IMR-90 (cell line): Measurements from ENCODE around the gene NUP42. TPM values are rescaled to one million over a fixed set of nuclear protein-coding genes. Genes with fewer than 3 reads are reported as not detected.

Experiments used
- ATAC-seq: fragments of 200-7000 bp; cut with Tn5 transposase; 2 replicates; pipeline ENCODE4 v1.9.1; 2020; ENCODE audit warnings: low read depth, mild to moderate bottlenecking, moderate library complexity
- BruUV-seq: library from RNA; stranded (reverse); fragments of 400-500 nt; replicated peaks from 2 replicates; lab custom pipeline; 2021; lab: Mats Ljungman, UMichigan
- CTCF ChIA-PET: fragments of 300-600 bp; formaldehyde crosslinking; extraction: SDS; loops from one replicate; lab custom pipeline; 2021; ENCODE audit warnings: antibody characterized with exemption; lab: Yijun Ruan, JAX
- POLR2A ChIA-PET: fragments of 300-600 bp; sonication (Branson Sonifier 250); formaldehyde crosslinking; loops from one replicate; lab custom pipeline; 2022; ENCODE audit warnings: antibody characterized with exemption; ENCODE audit not compliant: unreplicated experiment; lab: Charles Lee
- DNase-seq: peaks from one replicate; pipeline ENCODE4 v3.0.0; 2013
- H2AFZ ChIP-seq: replicated peaks from 2 replicates; pipeline ENCODE3; 2013; ENCODE audit warnings: low read length, mild to moderate bottlenecking; ENCODE audit not compliant: poor library complexity
- H2AK5ac ChIP-seq: 2 replicates; pipeline ENCODE4 v1.6.1; 2013; ENCODE audit warnings: low read depth, low read length, inconsistent platforms
- H2AK9ac ChIP-seq: replicated peaks from 2 replicates; pipeline ENCODE3; 2013; ENCODE audit warnings: mild to moderate bottlenecking, low read depth, low read length, moderate library complexity; ENCODE audit not compliant: poor library complexity
- H2BK120ac ChIP-seq: 2 replicates; pipeline ENCODE4 v1.6.1; 2013; ENCODE audit warnings: low read depth, low read length, inconsistent platforms
- H2BK15ac ChIP-seq: 3 replicates; pipeline ENCODE4 v1.6.1; 2013; ENCODE audit warnings: low read depth, low read length, inconsistent platforms
- H2BK20ac ChIP-seq: 2 replicates; pipeline ENCODE4 v1.6.1; 2013; ENCODE audit warnings: low read depth, mild to moderate bottlenecking, inconsistent platforms, low read length, moderate library complexity
- H2BK5ac ChIP-seq: 2 replicates; pipeline ENCODE4 v1.6.1; 2013; ENCODE audit warnings: mild to moderate bottlenecking, low read depth, low read length, inconsistent platforms; ENCODE audit not compliant: poor library complexity, severe bottlenecking
- H3K14ac ChIP-seq: replicated peaks from 2 replicates; pipeline ENCODE4 v1.6.1; 2013; ENCODE audit warnings: low read depth, low read length, inconsistent platforms
- H3K18ac ChIP-seq: 2 replicates; pipeline ENCODE4 v1.6.1; 2013; ENCODE audit warnings: low read depth, low read length, control low read depth
- H3K23ac ChIP-seq: 2 replicates; pipeline ENCODE4 v1.6.1; 2013; ENCODE audit warnings: low read depth, low read length, inconsistent platforms
- H3K27ac ChIP-seq: 2 replicates; pipeline ENCODE4 v1.5.1; 2013; ENCODE audit warnings: mild to moderate bottlenecking, control low read depth, low read length; ENCODE audit not compliant: insufficient read depth
- H3K27me3 ChIP-seq: 2 replicates; pipeline ENCODE4 v1.6.1; 2013; ENCODE audit warnings: low read length; ENCODE audit not compliant: control insufficient read depth, insufficient read depth
- H3K36me3 ChIP-seq: 2 replicates; pipeline ENCODE4 v1.6.1; 2013; ENCODE audit warnings: low read length, mixed read lengths; ENCODE audit not compliant: control insufficient read depth, insufficient read depth
- H3K4ac ChIP-seq: 2 replicates; pipeline ENCODE4 v1.6.1; 2013; ENCODE audit warnings: low read depth, low read length, inconsistent platforms
- H3K4me1 ChIP-seq: 2 replicates; pipeline ENCODE4 v1.6.1; 2013; ENCODE audit warnings: low read length, mixed read lengths; ENCODE audit not compliant: control insufficient read depth, insufficient read depth
- H3K4me2 ChIP-seq: 2 replicates; pipeline ENCODE4 v1.6.1; 2013; ENCODE audit warnings: low read depth, mild to moderate bottlenecking, control low read depth, low read length, moderate library complexity
- H3K4me3 ChIP-seq: 2 replicates; pipeline ENCODE4 v1.5.1; 2013; ENCODE audit warnings: low read depth, mild to moderate bottlenecking, control low read depth, low read length, moderate library complexity; ENCODE audit not compliant: insufficient read depth
- H3K56ac ChIP-seq: 2 replicates; pipeline ENCODE4 v1.6.1; 2013; ENCODE audit warnings: low read length, inconsistent platforms; ENCODE audit not compliant: insufficient read depth; ENCODE audit errors: extremely low read depth
- H3K79me1 ChIP-seq, 2 experiments: 2 replicates each; pipeline ENCODE4 v1.6.1; 2013; ENCODE audit warnings: low read length in 2 of 2, inconsistent platforms in 1 of 2, low read depth in 1 of 2
- H3K9ac ChIP-seq: 2 replicates; pipeline ENCODE4 v1.6.1; 2013; ENCODE audit warnings: low read depth, low read length, control low read depth
- H3K9me1 ChIP-seq: 2 replicates; pipeline ENCODE4 v1.6.1; 2013; ENCODE audit warnings: low read length, inconsistent platforms; ENCODE audit not compliant: insufficient read depth
- H3K9me3 ChIP-seq: 2 replicates; pipeline ENCODE4 v1.6.1; 2013; ENCODE audit warnings: low read length; ENCODE audit not compliant: control insufficient read depth, insufficient read depth
- H4K20me1 ChIP-seq: 2 replicates; pipeline ENCODE4 v1.6.1; 2013; ENCODE audit warnings: low read length, inconsistent platforms; ENCODE audit not compliant: insufficient read depth
- H4K5ac ChIP-seq: 2 replicates; pipeline ENCODE4 v1.6.1; 2013; ENCODE audit warnings: mild to moderate bottlenecking, low read depth, low read length, control low read depth
- H4K8ac ChIP-seq, 2 experiments: 2 replicates each; pipeline ENCODE4 v1.6.1; 2013; ENCODE audit warnings: low read depth in 2 of 2, low read length in 2 of 2, control low read depth in 1 of 2, inconsistent platforms in 1 of 2
- H4K91ac ChIP-seq: 2 replicates; pipeline ENCODE4 v1.6.1; 2013; ENCODE audit warnings: low read depth, low read length, inconsistent platforms; ENCODE audit not compliant: insufficient read depth
- BHLHE40 ChIP-seq: fragments of 150-350 bp; IDR thresholded peaks from 2 replicates; pipeline ENCODE4 v1.6.1; 2016; ENCODE audit warnings: mild to moderate bottlenecking, low read depth, low read length
- CEBPB ChIP-seq: IDR thresholded peaks from 2 replicates; pipeline ENCODE4 v1.6.1; 2012; ENCODE audit warnings: low read depth, low read length, improper control_type of control experiment
- CHD1 ChIP-seq: IDR thresholded peaks from 2 replicates; pipeline ENCODE4 v1.6.1; 2012; ENCODE audit warnings: low read depth, low read length, improper control_type of control experiment
- CTCF ChIP-seq: conservative IDR thresholded peaks from 2 replicates; pipeline ENCODE4 v1.5.1; 2012; ENCODE audit warnings: mild to moderate bottlenecking, low read depth, low read length, improper control_type of control experiment
- ELK1 ChIP-seq: fragments of 150-350 bp; IDR thresholded peaks from 2 replicates; pipeline ENCODE4 v1.6.1; 2016; ENCODE audit warnings: low read depth, mild to moderate bottlenecking, low read length, moderate library complexity, borderline replicate concordance
- FOS ChIP-seq: fragments of 150-350 bp; IDR thresholded peaks from 2 replicates; pipeline ENCODE4 v1.6.1; 2016; ENCODE audit warnings: low read depth, low read length
- MAFK ChIP-seq: IDR thresholded peaks from 2 replicates; pipeline ENCODE4 v1.6.1; 2012; ENCODE audit warnings: low read depth, low read length, improper control_type of control experiment
- MAZ ChIP-seq: IDR thresholded peaks from 2 replicates; pipeline ENCODE4 v1.6.1; 2012; ENCODE audit warnings: low read depth, mild to moderate bottlenecking, low read length, improper control_type of control experiment, moderate library complexity, borderline replicate concordance
- MXI1 ChIP-seq: IDR thresholded peaks from 2 replicates; pipeline ENCODE4 v1.6.1; 2012; ENCODE audit warnings: low read depth, mild to moderate bottlenecking, low read length, moderate library complexity, borderline replicate concordance
- NFE2L2 ChIP-seq: fragments of 150-350 bp; IDR thresholded peaks from 2 replicates; pipeline ENCODE4 v1.6.1; 2016; ENCODE audit warnings: low read depth, mild to moderate bottlenecking, low read length
- POLR2A ChIP-seq: IDR thresholded peaks from 2 replicates; pipeline ENCODE4 v1.6.1; 2012; ENCODE audit warnings: mild to moderate bottlenecking, low read depth, low read length
- RAD21 ChIP-seq: IDR thresholded peaks from 2 replicates; pipeline ENCODE4 v1.6.1; 2012; ENCODE audit warnings: low read length, improper control_type of control experiment
- RCOR1 ChIP-seq: IDR thresholded peaks from 2 replicates; pipeline ENCODE4 v1.6.1; 2012; ENCODE audit warnings: mild to moderate bottlenecking, low read length, improper control_type of control experiment; ENCODE audit not compliant: insufficient replicate concordance
- RFX5 ChIP-seq: IDR thresholded peaks from 2 replicates; pipeline ENCODE4 v1.8.0; 2012; ENCODE audit warnings: low read depth, mild to moderate bottlenecking, low read length, moderate library complexity
- SMC3 ChIP-seq: fragments of 150-350 bp; IDR thresholded peaks from 2 replicates; pipeline ENCODE4 v1.6.1; 2016; ENCODE audit warnings: low read depth, mild to moderate bottlenecking, antibody characterized with exemption, low read length, moderate library complexity
- USF2 ChIP-seq: fragments of 150-350 bp; IDR thresholded peaks from 2 replicates; pipeline ENCODE4 v1.6.1; 2017; ENCODE audit warnings: mild to moderate bottlenecking, antibody characterized with exemption, low read length, low read depth
- WGBS, 2 experiments: methylation state at CpG; one replicate each; pipeline versions ENCODE4 v1.1.5 to v1.1.7; 2013; ENCODE audit warnings: missing lambda C conversion rate in 2 of 2; ENCODE audit not compliant: insufficient read length in 1 of 2; ENCODE audit errors: extremely low coverage in 2 of 2; 5-methylcytosine and 5-hydroxymethylcytosine counted together
- dilution Hi-C: fragments of 300-500 bp; cut with HindIII; formaldehyde crosslinking; loops from one replicate; pipeline ENCODE4 v1.14.3; 2018; ENCODE audit warnings: low sequenced_read_pairs; ENCODE audit not compliant: unreplicated experiment
- in situ Hi-C: fragments of 300-500 bp; cut with MboI; formaldehyde crosslinking; loops from 3 replicates; pipeline ENCODE4 v1.14.3; 2019; ENCODE audit warnings: low sequenced_read_pairs, inconsistent platforms, mixed read lengths
- intact Hi-C: fragments of 100-400 bp; cut with micrococcal nuclease; formaldehyde crosslinking; loops from 2 replicates; pipeline ENCODE4 v1.10.0; 2022
- polyA plus RNA-seq, 3 experiments: library from polyadenylated mRNA; depleted of rRNA; stranded (reverse); fragments of >200 nt; gene quantifications; 2 replicates each; pipeline ENCODE4 v1.2.3, GENCODE V29; 2012; ENCODE audit warnings: low replicate concordance in 1 of 3
- total RNA-seq: library from RNA; depleted of rRNA; stranded (reverse); fragments of >200 nt; gene quantifications from 2 replicates; pipeline ENCODE4 v1.2.3, GENCODE V29; 2012

The NUP42 gene
- total and polyA plus RNA-seq, 2 of the 4 experiments (the other 2 are of a cell fraction) = 17.3 to 22.6 TPM

- no peak overlapping the region for H3K23ac ChIP-seq
- BruUV-seq = TSS peak; percentile 79
- H2AFZ ChIP-seq = no peak overlapping the region
- no CpG with 5 or more reads among the region's 2 CpGs for WGBS, 2 experiments
- peaks cover 20% of the 10 kb centered on the region for H3K36me3 ChIP-seq
- H3K9ac ChIP-seq = no peak overlapping the region
- H3K56ac ChIP-seq = no peak overlapping the region
- H3K4me1 ChIP-seq = peaks cover 2% of the 10 kb centered on the region; the same call in 1 of the 2 replicates
- H3K79me1 ChIP-seq = no peaks in the 10 kb centered on the region; a peak in 1 of 4 replicates
- H2BK15ac ChIP-seq = no peak overlapping the region
- ATAC-seq (no peak), DNase-seq (no peak)
- H4K8ac ChIP-seq = no peak overlapping the region
- dilution Hi-C loops = no loop called here
- no peaks in the 10 kb centered on the region for H3K27me3 ChIP-seq
- H3K4ac ChIP-seq = no peak overlapping the region
- no peak overlapping the region for H4K91ac ChIP-seq
- POLR2A ChIA-PET = no interaction called here
- no peak overlapping the region for H2AK9ac ChIP-seq
- TF ChIP-seq RFX5 (no peak), POLR2A (no peak), BHLHE40 (no peak), MAZ (no peak), FOS (no peak), CEBPB (no peak), RAD21 (no peak), NFE2L2 (no peak), MXI1 (no peak), CTCF (no peak), CHD1 (no peak), ELK1 (no peak), SMC3 (no peak), MAFK (no peak), USF2 (no peak), RCOR1 (no peak)
- H4K5ac ChIP-seq = no peak overlapping the region
- no peak overlapping the region for H3K18ac ChIP-seq
- H3K9me1 ChIP-seq = no peaks in the 10 kb centered on the region
- H3K14ac ChIP-seq = no peak overlapping the region
- H3K27ac ChIP-seq = no peak overlapping the region
- CTCF ChIA-PET = no interaction called here
- no peak overlapping the region for H3K4me3 ChIP-seq
- in situ Hi-C loops = no loop called here
- H2BK20ac ChIP-seq = no peak overlapping the region
- H2BK120ac ChIP-seq = no peak overlapping the region
- intact Hi-C loops = loop anchor here (5.0 kb wide), 1 partner anchor 37 kb away; no protein-coding TSS in a partner anchor
- no peaks in the 10 kb centered on the region for H4K20me1 ChIP-seq
- H3K9me3 ChIP-seq = no peaks in the 10 kb centered on the region
- no peak overlapping the region for H3K4me2 ChIP-seq
- H2AK5ac ChIP-seq = no peak overlapping the region
- H2BK5ac ChIP-seq = no peak overlapping the region
Observed at GRCh38 chr7:23200331-23200730, 18.5 kb downstream of the NUP42 start.
